ENCODE results near the gene UBR3.
"Not testable (repeated sequence)": the region's sequence is repeated elsewhere in the genome, so short reads cannot be mapped to it uniquely, and the experiment has no call there.

- not testable (repeated sequence) for TF ChIP-seq CTCF, EZH2phosphoT487 (IDR thresholded peaks at IDR 0.05; ENCODE audit: low read length)
These were observed 292.1 kb downstream of the UBR3 start for GRCh38 chr2:170119326-170119725.

Data from MM.1S (cell line).